ENCODE measurements around the gene RHBDL2. TPM values are rescaled to one million over a fixed set of nuclear protein-coding genes. Genes with fewer than 3 reads are reported as not detected.

The RHBDL2 gene
- total and polyA plus RNA-seq, 2 of the 13 experiments (the other 11 are each of a cell fraction or from before 2014, with no cell fraction given): 3.3 to 5.4 TPM

GRCh38 chr1:38859561-38860453 lies 81.8 kb downstream of the RHBDL2 start, which contains the start of gene RRAGC (continued):
- TF ChIP-seq KDM5B (CRISPR knock-in tag; IDR thresholded peaks at IDR 0.05; ENCODE audit: borderline replicate concordance): 0 out of 2 replicates have a peak, but pooled peaks have one; percentile 54
- TF ChIP-seq THRA (CRISPR knock-in tag; IDR thresholded peaks at IDR 0.05; ENCODE audit: borderline replicate concordance): 0 out of 2 replicates have a peak, but pooled peaks have one; percentile 2
- TF ChIP-seq ZGPAT (CRISPR knock-in tag; IDR thresholded peaks at IDR 0.05): peak; percentile 79
- 0 out of 2 replicates have a peak, but pooled peaks have one; percentile 58 for TF ChIP-seq ZNF256 (CRISPR knock-in tag; conservative IDR thresholded peaks at IDR 0.05)
- TF ChIP-seq ADNP (CRISPR knock-in tag; IDR thresholded peaks at IDR 0.05): no peak
- no peak for TF ChIP-seq ATF4 (CRISPR knock-in tag; IDR thresholded peaks at IDR 0.05)
- TF ChIP-seq ZNF24 (IDR thresholded peaks at IDR 0.05): no peak
- TF ChIP-seq NFYC (CRISPR knock-in tag; IDR thresholded peaks at IDR 0.05): peak; percentile 90
- TF ChIP-seq HOXA3 (CRISPR knock-in tag; IDR thresholded peaks at IDR 0.05): peak; percentile 67
- TF ChIP-seq GABPA (IDR thresholded peaks at IDR 0.05; ENCODE audit: low read depth, low read length): peak; percentile 42; the same call in 1 of the 2 replicates
- no peak for TF ChIP-seq GABPA (CRISPR knock-in tag; IDR thresholded peaks at IDR 0.05; ENCODE audit: low read depth)
- TF ChIP-seq SRY (CRISPR knock-in tag; IDR thresholded peaks at IDR 0.05): peak; percentile 62; the same call in 1 of the 2 replicates
- TF ChIP-seq ZNF280B (CRISPR knock-in tag; IDR thresholded peaks at IDR 0.05; ENCODE audit: borderline replicate concordance): 0 out of 2 replicates have a peak, but pooled peaks have one; percentile 67
- TF ChIP-seq ZNF441 (CRISPR knock-in tag; IDR thresholded peaks at IDR 0.05; ENCODE audit: borderline replicate concordance): peak; percentile 65; the same call in 1 of the 2 replicates
- TF ChIP-seq ZBTB7A (CRISPR knock-in tag; IDR thresholded peaks at IDR 0.05): 0 out of 2 replicates have a peak, but pooled peaks have one; percentile 38
- peak; percentile 64 for TF ChIP-seq PHF8 (CRISPR knock-in tag; IDR thresholded peaks at IDR 0.05)
- TF ChIP-seq POLR2G (IDR thresholded peaks at IDR 0.05; ENCODE audit: low read depth, low read length): peak; percentile 70
- no peak for TF ChIP-seq TEAD2 (CRISPR knock-in tag; IDR thresholded peaks at IDR 0.05)
- peak; percentile 37 for TF ChIP-seq MED8 (CRISPR knock-in tag; IDR thresholded peaks at IDR 0.05; ENCODE audit: insufficient replicate concordance)
- peak; percentile 97 for TF ChIP-seq RAD51 (IDR thresholded peaks at IDR 0.05; ENCODE audit: borderline replicate concordance)
- no peak for TF ChIP-seq SKIL (CRISPR knock-in tag; IDR thresholded peaks at IDR 0.05; ENCODE audit: borderline replicate concordance)
- peak; percentile 80 for TF ChIP-seq YEATS2 (CRISPR knock-in tag; IDR thresholded peaks at IDR 0.05; ENCODE audit: borderline replicate concordance)
